ENCODE data around the gene LAMB4. TPM values are rescaled to one million over a fixed set of nuclear protein-coding genes. Genes with fewer than 3 reads are reported as not detected.

The LAMB4 gene
- total RNA-seq, 1 experiment from 2014 or later: 0.39 TPM

DNA sequence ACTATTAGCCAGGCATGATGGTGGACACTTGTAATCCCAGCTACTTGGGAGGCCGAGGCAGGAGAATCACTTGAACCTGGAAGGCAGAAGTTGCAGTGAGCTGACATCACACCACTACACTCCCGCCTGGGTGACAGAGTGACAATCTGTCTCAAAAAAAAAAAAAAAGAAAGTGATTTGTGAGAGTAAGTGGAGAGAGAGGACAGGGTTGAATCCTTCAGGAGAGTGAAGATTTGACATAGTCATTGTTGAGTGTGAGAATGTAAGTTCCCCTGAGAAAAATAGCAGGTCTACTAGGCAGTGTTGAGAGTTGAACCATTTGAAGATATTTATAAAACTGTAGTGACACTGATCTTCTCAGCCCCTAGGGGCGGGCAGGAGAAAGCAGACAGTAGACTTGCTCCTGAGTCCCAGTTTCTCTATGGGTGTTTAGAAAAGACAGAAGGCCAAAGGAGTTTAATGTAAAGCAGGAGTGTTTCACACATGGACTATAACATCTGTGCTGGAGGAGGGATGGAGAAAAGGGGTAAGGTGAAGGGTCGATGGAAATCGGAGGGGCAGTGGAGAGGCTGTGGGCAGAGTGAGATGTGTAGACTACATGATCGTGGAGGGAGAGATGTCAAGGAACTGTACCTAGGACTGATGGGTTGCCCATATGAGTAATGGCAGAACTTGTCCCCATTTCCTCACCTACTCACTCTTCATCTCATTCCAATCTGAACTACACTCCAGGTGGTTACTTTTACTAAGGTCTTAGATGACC lies 13.7 kb upstream of the LAMB4 start:
- DNase-seq (ENCODE audit: low read depth): no peak

DNA sequence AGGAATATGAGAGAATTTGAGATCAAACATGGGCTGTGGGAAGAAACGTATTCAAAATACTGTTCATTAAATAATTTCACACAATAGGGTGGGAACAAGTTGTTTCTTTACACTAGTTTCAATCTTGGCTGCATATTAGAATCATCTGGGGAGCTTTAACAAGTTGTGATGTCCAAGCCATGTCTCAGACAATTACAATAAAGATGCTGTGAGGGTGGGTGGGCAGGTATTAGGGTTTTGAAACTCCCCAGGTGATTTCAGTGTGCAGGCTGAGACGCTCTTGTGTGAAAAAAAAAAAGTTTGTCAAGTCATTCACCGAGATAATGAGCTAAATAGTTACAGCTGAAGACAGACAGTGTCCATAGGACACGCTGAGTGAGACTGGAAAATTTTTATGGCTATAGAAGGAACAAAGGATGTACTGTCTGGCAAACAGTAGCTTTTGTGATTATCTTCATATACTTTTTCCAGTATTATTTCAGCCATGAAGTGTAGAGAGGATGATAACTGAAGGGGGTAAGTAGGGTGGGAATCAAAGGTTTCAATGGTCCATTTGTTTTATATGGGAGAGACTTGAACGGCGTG lies 12.6 kb upstream of the LAMB4 start:
- DNase-seq (ENCODE audit: low read depth): no peak

DNA sequence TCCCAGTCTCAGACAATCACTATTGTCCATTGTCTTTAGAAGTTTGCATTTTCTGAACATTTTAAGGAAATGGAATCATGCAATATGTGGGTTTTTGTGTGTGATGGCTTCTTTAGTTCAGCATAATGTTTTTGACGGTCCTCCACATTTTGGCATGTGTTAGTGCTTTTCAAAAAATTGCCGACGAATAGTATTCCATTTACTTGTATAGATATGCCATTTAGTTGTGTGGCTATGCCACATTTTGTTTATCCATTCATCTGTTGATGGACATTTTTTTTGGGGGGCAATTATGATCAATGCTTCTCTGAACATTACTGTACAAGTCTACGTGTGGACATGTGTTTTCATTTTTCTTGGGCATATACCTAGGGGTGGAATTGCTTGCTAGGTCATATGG lies 12.0 kb upstream of the LAMB4 start:
- DNase-seq (ENCODE audit: low read depth): no peak

DNA sequence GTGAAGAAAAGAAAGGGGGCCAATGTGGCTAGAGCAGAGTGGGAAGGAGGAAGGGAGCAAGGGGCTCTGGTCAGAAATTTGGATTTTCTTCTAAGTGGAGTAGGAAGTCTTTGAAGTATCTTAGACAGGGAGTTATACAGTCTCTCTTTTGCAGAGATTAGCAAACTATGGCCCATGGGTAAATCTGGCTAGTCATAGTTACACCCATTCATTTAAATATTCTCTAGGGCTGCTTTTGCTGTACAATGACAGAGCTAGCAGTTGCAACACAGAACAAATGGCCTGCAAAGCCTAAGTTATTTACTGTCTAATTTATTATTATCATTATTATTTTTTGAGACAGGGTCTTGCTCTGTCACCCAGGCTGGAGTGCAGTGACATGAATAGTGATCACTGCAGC lies 10.5 kb upstream of the LAMB4 start:
- no peak for DNase-seq (ENCODE audit: low read depth)

DNA sequence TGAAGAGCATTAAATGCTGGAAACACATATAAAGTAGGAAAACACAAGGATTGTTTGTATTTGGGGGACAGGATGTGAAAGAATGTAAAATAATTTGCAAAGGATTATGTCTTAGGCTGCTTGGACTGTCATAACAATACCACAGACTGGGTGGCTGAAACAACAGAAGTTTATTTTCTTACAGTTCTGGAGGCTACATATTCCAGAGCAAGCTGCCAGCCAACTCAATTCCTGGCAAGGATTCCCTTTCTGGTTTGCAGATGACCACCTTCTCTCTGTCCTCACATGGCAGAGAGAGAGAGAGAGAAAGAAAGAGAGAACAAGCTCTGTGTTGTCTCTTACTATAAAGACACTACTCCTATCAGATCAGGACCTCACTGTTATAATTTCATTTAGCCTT lies 8.8 kb upstream of the LAMB4 start:
- DNase-seq (ENCODE audit: low read depth): no peak

DNA sequence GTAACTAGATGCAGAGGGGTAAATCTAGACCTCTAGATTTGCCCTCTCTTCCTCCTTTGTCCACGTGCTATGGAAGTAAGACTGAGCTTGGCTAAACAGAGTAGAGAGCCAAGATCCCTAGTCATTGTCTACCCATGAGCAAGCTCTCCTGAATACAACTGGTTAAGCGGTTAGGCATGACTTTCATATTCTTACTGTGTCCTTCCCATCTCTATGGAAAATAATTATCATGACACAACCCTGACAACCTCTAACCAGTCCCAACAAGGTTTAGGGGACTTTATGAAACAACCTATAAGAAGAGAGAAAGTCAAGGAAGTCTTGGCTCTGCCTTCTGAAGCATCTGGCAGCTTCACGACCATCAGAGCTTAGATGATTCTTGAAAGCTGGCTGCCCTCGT lies 7.8 kb upstream of the LAMB4 start:
- DNase-seq (ENCODE audit: low read depth): no peak

DNA sequence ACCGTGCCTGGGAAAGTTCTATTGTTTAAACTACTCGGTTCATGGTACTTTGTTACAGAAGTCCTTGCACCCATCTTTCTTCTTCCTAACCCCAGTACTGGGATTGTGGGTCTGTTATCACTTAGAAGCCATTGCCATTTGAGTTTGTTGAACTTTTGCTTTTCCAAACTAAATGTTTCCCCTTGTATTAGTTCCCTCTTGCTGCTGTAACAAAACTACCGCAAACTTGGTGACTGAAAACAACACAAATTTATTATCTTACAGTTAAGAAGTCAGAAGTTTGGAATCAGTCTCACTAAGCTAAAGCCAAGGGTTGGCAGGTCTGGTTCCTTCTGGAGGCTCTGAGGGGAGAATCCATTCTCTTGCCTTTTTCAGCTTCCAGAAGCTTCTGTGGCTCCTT lies 6.9 kb upstream of the LAMB4 start:
- no peak for DNase-seq (ENCODE audit: low read depth)

DNA sequence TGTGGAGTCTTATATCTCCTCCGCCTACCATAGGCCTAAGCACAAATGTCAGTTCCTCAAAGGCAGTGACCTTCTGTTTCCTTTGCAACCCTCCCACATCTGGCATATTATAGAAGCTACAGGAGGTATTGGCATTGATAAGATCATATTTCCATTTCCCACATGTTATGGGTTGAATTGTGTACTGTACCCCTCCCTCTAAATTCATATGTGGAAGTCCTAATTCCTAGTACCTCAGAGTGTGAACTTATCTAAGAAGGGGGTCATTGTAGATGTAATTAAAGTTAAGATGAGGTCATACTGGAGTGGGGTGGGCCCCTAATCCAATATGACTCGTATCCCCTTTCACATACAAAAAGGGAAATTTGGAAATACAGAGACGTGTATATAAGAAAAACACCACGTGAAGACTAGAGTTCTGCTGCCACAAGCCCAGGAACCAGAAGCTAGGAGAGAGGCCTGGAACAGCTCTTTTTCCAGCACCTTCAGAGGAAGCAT lies 6.1 kb upstream of the LAMB4 start:
- no peak for DNase-seq (ENCODE audit: low read depth)

DNA sequence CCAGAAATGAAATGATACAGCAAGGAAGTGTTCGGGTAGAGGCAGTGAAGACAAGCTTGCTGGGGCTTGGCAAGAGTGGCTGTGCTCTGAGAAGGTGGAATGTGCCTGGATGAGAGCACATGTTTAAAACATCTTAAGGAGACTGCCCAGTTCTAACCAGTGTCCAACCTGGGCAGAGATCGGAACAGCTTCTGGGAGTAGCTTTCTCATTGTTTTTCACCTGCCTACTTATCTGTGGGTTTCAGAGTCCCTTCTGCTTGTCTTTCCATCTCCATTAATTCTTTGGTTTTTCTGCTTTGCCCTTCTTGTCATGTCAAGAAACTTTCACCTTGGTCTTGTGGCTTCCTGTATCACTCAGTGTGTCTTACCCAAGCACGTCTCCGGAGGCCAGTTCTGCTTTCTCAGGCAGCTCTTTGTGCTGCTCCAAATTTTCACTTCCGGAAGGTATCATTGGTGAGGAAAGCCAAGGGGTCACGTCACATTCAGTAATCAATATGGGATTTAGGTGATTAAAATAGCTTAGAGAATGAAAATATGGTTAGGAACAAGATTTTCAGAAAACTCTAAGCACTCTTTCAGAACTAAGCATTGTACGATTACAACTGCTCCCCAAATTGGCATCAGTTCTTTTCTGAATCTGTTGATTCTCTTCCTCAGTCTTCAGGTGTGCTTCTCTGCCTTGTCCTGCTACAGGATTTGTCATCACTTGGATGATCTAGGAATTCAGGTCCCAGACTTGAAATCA lies 5.5 kb upstream of the LAMB4 start:
- no peak for DNase-seq (ENCODE audit: low read depth)

DNA sequence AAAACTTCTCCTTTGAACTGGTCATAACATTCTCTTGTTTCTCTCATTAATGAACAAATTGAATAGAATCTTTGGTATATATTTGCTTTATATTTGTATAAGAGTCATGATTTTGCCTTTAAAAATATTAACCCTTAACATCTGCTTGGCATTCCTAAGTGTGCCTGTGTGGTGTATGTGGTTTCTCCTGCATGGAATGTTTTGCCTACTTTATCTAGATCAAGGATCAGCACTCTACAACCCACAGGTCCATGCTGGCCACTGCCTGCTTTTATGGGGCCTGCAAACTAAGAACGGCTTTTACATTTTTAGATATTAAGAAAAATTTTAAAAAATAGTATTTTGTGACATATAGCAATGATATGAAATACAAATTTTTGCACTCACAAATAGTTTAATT lies 4.3 kb upstream of the LAMB4 start:
- peak; percentile 64 for DNase-seq (ENCODE audit: low read depth)

DNA sequence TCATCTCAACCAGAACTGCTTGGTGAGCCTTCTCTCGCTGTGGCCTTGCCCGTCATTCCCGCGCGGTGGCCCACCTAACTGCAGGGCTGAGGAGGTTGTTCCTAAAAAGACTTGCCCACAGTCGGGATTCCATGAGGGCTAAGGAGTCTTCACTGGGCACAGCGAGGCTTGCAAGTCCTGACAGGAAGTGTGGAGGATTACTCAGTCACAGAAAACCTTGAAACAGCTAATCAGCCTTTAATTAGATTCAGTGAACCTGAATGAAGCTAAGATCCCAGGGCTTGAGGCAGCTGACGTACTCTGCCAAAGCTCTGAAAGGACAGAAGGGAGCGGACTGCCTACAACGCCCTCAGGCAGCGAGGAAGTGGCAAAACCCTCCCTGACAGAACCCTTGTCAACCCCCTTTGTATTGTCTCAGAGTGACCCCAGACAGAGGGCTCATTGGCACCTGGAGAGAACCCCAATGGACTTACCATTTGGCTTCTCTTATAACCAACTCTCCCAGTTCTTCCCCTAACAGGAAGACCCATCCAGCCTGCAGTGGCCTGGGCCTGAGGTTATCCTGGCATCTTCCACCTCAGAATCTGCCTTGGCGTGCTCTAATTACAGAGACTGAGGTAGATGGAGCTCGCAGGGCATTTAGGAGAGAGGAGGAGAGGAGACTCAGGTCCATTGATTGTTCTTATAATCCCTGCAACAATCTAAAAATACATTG lies 2.5 kb upstream of the LAMB4 start:
- peak; percentile 93 for DNase-seq (ENCODE audit: low read depth)

DNA sequence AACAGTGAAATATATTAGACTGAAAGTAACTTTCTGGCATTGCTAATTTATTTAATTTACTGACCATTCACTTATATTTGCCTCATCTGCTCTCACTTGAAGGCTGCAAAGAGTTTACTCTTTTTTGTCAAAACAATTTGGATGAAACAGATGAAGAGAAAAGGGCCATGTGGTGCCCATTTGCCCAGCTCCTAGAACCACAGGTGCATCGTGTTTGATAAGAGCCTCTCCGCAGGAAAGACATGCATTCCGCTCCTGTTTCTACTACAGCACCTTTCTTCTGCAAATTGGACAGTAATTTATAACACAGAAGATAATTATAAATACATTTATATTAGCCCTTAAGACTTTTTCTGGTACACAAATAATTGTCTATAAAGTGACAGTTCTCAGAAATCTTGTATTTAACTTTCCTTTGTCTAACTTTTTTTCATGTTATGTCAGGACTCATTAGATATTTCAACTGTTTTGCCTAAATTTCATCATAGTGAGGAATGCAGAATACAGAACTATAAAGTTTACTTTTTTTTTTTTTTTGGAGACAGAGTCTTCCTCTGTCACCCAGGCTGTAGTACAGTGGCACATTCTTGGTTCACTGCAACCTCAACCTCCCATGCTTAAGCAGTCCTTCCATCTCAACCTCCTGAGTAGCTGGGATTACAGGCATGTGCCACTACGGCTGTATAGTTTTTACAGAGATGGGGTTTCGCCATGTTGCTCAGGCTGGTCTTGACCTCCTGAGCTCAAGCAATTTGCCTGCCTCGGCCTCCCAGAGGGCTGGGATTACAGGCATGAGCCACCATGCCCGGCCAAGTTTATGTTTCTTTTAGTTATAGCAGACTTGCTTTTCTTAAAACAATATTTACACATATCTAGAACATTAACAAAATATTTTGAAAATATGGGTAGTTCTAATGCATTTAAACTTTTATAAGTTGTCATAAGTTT lies 869 bp downstream of the LAMB4 start:
- no peak for DNase-seq (ENCODE audit: low read depth)

DNA sequence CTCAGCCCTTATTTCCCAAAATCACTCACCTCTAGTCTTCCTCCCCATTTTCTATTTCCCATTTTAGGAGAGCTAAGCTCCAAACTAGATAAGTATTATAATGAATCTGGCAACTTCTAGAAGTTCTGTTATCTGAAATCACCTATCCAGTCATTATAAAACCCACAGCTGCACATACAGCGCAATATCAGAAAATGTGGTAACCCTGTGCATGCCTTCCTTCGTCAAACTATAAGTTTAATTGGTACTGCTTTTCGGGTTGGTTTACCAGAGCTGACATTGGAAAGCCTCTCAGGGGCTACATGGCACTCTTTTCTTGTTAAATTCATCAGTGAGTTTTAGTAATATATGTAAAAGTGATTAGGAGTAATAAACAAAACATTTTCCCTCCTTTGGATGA lies 1.6 kb downstream of the LAMB4 start:
- no peak for DNase-seq (ENCODE audit: low read depth)

DNA sequence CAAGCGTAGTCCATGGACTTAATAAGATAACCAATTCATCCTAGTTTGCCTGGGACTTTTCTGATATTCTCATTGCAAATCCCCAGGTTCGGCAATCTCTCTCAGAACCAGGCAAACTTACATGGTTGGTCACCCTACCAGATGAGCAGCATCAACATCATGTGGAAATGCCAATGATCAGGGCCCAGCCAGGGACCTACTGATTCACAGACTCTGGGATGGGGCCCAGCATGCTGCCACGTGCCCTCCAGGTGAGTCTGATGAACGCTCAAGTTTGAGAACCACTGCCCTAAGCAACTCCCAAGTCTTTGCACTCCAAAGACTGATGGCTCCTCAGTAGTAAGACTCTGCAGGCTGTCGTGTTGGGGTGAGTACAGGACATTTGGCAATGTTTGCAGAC lies 2.7 kb downstream of the LAMB4 start:
- DNase-seq (ENCODE audit: low read depth): no peak

DNA sequence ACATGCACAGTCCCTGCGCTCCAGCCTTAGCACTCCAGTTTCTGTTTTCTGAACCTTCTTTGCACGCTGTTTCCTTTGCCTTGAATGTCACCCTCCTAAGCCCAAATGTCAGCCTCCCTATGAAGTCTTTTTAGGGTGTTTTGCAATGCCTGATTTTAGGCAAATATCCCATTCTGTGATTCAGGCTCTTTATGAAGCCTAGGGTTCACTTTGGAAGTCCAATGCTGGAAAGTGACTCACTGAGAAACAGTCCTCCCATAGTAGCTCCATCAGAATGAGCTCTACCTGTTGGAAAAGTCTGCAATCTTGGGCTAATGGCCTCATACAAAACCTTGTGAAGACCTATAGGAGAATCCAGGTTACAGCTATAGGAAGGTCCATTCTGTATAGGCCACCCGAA lies 5.3 kb downstream of the LAMB4 start:
- no peak for DNase-seq (ENCODE audit: low read depth)

DNA sequence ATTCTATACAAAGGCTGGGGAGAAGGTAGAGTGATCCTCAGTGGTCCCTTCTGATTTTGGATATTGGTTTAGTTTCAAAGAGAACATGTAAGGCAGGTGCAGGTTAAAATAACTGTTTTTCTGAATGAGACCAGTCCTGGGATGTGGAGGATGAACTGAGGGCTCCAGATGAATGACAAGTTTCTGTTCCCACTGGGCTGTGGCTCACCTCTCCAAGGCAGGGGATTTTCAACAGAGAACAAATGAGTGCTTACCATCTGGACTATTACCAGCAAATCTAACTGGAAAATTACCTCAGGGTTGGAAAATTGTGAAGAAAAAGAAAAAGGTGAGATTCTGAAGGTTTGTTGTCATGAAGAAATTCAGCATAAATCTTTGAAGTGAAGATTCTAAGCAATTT lies 8.0 kb downstream of the LAMB4 start:
- DNase-seq (ENCODE audit: low read depth): no peak

DNA sequence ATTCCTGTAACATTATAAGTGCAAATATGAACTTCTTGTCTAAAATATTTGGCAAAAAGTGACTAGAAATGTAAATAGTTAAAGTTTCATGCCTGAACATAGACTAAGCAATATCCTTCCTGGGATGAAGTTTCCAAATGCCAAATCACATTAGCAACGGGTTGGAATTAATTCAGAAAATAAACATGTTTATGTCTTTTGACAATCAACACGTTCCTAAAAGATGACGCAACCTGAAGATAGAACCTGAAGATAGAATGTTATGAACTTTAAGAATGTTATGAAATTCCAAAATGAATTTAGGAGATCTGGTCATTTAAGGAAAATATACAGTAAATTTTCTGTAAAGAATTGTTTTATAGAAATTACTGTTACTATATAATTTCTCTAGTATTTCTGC lies 9.2 kb downstream of the LAMB4 start:
- DNase-seq (ENCODE audit: low read depth): no peak

DNA sequence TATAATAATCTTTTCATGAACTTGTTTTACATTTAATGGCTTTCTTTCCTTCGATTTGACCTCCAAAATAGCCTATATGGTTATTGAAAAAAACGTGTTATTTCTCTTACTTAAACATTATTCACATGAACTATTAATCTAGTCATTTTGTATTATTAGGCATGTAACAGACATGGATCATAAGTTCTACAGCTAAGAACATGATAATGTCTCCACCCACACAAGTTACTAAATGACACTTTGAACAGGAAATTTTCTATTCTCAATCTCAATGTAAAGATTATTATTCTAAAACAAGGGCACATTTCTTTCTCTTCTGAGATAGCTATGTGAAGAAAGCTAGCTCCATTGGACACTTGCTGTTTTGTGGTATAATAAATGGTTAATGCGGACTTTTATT lies 10.0 kb downstream of the LAMB4 start:
- DNase-seq (ENCODE audit: low read depth): no peak

DNA sequence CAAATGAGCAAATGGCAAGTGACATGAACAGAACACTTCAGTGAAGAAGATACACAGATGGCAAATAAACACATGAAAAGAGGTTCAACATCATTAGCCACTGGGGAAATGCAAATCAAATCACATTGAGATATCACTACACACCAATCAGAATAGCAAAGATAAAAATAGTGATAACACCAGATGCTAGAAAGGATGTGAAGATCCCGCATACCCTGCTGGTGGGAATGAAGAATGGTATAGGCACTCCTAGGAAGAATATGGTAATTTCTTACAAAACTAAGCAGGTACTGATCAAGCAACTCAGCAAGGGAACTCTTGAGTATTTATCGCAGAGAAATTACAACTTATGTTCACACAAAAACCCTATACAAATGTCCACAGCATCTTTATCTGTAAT lies 11.2 kb downstream of the LAMB4 start:
- no peak for DNase-seq (ENCODE audit: low read depth)

DNA sequence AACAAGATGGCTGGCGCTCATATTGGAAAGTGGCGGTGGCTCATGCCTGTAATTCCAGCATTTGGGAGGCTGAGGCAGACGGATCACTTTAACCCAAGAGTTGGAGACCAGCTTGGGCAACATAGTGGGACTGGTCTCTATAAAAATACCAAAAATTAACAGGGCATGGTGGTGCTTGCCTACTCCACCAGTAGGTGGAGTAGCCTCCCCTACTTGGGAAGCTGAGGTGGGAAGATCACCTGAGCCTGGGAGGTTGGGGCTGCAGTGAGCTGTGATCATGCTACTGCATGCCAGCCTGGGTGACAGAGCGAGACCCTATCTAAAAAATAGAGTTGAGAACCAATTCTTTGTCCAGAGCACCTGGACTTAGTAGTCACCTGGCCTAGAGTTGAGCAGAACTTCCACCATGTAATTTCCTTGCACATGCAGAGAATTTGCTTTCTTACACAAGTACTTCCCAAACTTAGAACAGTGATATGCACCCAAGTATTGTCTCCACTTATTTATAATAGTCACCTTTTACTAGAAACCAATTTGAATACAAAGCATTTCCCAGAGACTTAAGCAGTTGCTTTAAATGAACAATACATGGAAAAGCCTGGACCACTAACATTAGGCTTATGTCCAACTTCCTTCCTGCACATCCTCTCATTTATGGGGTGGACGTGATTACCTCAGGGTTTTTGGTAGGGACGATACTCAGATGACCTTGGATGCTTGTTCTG lies 15.9 kb downstream of the LAMB4 start:
- DNase-seq (ENCODE audit: low read depth): peak; percentile 46

DNA sequence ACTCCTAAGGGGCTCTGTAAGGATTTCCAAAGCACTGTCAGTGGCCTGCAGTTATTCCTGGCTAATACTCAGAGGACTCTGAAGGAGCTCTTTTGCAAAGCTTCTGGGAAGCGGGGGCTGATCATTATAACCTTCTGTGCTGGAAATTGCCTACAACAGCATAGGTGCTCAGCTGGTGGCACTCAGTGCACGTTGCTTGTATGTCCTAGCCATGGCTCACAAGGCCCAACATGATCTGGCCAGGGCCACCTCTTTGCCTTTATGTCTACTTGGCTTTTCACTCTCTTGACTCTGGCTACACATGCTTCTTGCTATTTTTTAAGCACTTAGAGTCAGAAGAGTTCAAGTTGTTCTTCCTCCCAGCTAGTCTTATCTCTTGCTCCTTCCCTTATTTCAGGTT lies 17.5 kb downstream of the LAMB4 start:
- DNase-seq (ENCODE audit: low read depth): no peak

Measured in M059J (cell line).